Measurements from ENCODE around the gene TRIP10. TPM values are rescaled to one million over a fixed set of nuclear protein-coding genes. Genes with fewer than 3 reads are reported as not detected.

TRIP10 gene
- total and polyA plus RNA-seq, 9 donors, result 57.3 to 149 (median 106) TPM

DNA sequence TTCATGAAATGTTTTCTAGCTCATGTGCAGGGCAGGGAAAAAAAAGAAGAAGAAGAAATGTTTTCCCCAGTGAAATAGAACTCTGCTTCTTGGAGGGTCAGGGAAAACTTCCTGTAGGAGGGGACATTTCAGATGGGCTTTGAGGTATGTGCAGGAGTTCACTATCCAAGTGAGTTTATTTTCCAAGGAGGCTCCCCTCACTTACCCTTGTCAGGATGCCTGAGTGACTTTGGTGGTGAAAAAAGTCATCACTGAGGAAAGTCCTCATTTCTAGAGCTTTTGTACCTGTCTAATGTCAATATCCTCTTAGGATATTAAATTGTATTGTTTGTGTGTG lies 18.4 kb upstream of the TRIP10 start:
- H3K36me3 ChIP-seq, result no peaks in the 10 kb centered on the region
- TF ChIP-seq EP300 (IDR thresholded peaks at IDR 0.05), result no peak
- no peak for TF ChIP-seq POLR2A (IDR thresholded peaks at IDR 0.05)
- TF ChIP-seq, protein P1, sequence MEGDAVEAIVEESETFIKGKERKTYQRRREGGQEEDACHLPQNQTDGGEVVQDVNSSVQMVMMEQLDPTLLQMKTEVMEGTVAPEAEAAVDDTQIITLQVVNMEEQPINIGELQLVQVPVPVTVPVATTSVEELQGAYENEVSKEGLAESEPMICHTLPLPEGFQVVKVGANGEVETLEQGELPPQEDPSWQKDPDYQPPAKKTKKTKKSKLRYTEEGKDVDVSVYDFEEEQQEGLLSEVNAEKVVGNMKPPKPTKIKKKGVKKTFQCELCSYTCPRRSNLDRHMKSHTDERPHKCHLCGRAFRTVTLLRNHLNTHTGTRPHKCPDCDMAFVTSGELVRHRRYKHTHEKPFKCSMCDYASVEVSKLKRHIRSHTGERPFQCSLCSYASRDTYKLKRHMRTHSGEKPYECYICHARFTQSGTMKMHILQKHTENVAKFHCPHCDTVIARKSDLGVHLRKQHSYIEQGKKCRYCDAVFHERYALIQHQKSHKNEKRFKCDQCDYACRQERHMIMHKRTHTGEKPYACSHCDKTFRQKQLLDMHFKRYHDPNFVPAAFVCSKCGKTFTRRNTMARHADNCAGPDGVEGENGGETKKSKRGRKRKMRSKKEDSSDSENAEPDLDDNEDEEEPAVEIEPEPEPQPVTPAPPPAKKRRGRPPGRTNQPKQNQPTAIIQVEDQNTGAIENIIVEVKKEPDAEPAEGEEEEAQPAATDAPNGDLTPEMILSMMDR (IDR thresholded peaks at IDR 0.05), result no peak
- intact Hi-C loops (cut with DNase I), result no loop called here
- peak overlapping the region in 1 of 2 donors; percentile 55 for H3K27ac ChIP-seq
- H3K27me3 ChIP-seq, result no peaks in the 10 kb centered on the region
- no peak for DNase-seq
- H3K4me1 ChIP-seq (ENCODE audit: insufficient read depth), result peaks cover 5% of the 10 kb centered on the region
- H3K9me3 ChIP-seq, result no peaks in the 10 kb centered on the region
- H3K4me3 ChIP-seq, result no peak overlapping the region

DNA sequence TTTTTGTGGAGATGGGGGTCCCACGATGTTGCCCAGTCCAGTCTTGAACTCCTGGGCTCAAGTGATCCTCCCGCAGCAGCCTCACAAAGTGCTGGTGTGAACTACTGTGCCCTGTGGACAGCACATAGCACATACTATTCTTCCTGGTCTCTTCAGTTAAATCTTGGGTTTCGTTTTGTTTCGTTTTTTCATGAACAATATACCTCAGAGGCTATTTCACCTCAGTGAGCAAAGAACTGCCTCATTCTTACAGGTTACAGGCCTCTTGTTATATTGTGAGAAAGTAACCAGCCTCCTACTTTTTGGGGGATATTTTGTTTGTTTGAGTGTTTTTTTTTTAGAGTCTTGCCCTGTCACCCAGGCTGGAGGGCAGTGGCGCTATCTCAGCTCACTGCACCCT lies 17.7 kb upstream of the TRIP10 start:
- intact Hi-C loops (cut with DNase I), result no loop called here
- WGBS, 3 donors, result 74 to 76% (median 75%) methylated on average over 5 of the region's 5 CpGs
- peaks cover 5% of the 10 kb centered on the region for H3K4me1 ChIP-seq (ENCODE audit: insufficient read depth)

DNA sequence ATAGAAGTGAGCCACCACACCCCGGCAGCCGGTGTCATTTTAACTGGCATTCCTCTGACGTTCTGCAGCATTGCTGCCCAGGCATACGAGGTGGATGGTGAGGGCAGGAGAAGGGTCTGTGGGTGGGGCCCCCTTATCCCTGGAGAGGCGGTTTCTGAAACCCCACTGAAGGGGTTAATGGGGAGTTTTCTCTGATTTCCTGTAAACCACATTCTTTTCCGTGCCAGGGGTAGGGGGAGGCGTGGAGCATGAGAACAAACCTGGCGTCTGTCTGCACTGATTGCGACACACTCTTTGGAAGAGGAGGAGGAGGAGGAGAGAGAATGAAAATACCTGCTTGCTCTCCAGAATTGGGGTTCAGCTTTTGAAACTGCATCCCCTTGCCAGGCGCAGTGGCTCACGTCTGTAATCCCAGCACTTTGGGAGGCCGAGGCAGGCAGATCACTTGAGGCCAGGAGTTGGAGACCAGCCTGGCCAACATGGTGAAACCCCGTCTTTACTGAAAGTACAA lies 16.3 kb upstream of the TRIP10 start:
- Histone ChIP-seq H3K9me3 (no peaks in the 10 kb centered on the region), H3K27me3 (no peaks in the 10 kb centered on the region), H3K4me3 (no peak overlapping the region), H3K36me3 (no peaks in the 10 kb centered on the region), H3K27ac (peak overlapping the region in 1 of 2 donors; percentile 4), H3K4me1 (ENCODE audit: insufficient read depth) (peaks cover 5% of the 10 kb centered on the region)
- DNase-seq, result peak; percentile 69 to 90 (median 82)
- 7 to 13% (median 11%) methylated on average over 13 of the region's 13 CpGs for WGBS, 3 donors
- intact Hi-C loops (cut with DNase I), result no loop called here
- TF ChIP-seq, protein P1 (IDR thresholded peaks at IDR 0.05), result no peak
- TF ChIP-seq POLR2A (IDR thresholded peaks at IDR 0.05), result peak; percentile 30
- TF ChIP-seq EP300 (IDR thresholded peaks at IDR 0.05), result peak; percentile 32

More for the DNA sequence above, 17.7 kb upstream of the TRIP10 start:
- Histone ChIP-seq H3K4me3 (no peak overlapping the region), H3K27ac (no peak overlapping the region), H3K27me3 (no peaks in the 10 kb centered on the region), H3K36me3 (no peaks in the 10 kb centered on the region), H3K9me3 (no peaks in the 10 kb centered on the region)
- no peak for DNase-seq
- TF ChIP-seq, protein P1 (IDR thresholded peaks at IDR 0.05), result no peak
- TF ChIP-seq POLR2A (IDR thresholded peaks at IDR 0.05) (no peak), EP300 (IDR thresholded peaks at IDR 0.05) (no peak)

DNA sequence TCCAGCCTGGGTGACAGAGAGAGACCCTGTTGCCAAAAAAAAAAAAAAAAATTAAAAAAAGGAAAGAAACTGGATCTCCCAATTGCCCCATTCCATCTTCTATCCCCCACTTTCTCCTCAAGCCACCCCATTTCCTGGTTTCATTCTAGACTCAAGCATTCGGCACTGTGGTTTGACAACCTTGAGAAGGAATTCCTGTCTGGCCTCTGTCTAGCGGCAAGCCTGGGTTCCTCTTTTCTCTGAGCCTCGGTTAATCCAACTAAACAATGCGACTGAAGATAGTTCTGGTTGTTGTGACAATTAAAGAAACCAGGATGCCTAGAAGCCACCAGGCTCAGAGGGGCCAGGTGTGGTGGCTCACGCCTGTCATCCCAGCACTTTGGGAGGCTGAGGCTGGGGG lies 15.7 kb upstream of the TRIP10 start:
- Histone ChIP-seq H3K9me3 (no peaks in the 10 kb centered on the region), H3K27me3 (no peaks in the 10 kb centered on the region), H3K27ac (peak overlapping the region in 1 of 2 donors; percentile 4), H3K36me3 (no peaks in the 10 kb centered on the region), H3K4me1 (ENCODE audit: insufficient read depth) (peaks cover 5% of the 10 kb centered on the region), H3K4me3 (no peak overlapping the region)
- DNase-seq, result peak in 1 of 5 donors; percentile 10
- 38 to 60% (median 59%) methylated on average over 5 of the region's 5 CpGs for WGBS, 3 donors
- TF ChIP-seq EP300 (IDR thresholded peaks at IDR 0.05) (no peak), POLR2A (IDR thresholded peaks at IDR 0.05) (no peak)
- TF ChIP-seq, protein P1 (IDR thresholded peaks at IDR 0.05), result no peak
- intact Hi-C loops (cut with DNase I), result no loop called here

Measured in ovary (tissue), 9 donors.